ENCODE results near the gene ZFR.
"Not testable (repeated sequence)": the region's sequence is repeated elsewhere in the genome, so short reads cannot be mapped to it uniquely, and the experiment has no call there.

DNA sequence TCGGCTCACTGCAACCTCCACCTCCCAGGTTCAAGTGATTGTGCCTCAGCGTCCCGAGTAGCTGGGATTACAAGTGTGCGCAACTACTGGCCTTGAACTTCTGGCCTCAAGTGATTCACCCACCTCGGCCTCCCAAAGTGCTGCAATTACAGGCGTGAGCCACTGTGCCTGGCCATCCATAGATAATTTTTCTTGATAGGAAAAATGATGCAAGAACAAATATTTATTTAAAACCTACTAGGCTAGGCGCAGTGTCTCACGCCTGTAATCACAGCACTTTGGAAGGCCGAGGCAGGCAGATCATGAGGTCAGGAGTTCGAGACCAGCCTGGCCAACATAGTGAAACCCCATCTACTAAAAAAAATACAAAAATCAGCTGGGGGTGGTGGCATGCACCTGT, 45.8 kb downstream of the ZFR start:
- not testable (repeated sequence) for TF ChIP-seq EZH2 (IDR thresholded peaks at IDR 0.05)
- TF ChIP-seq, protein P1, sequence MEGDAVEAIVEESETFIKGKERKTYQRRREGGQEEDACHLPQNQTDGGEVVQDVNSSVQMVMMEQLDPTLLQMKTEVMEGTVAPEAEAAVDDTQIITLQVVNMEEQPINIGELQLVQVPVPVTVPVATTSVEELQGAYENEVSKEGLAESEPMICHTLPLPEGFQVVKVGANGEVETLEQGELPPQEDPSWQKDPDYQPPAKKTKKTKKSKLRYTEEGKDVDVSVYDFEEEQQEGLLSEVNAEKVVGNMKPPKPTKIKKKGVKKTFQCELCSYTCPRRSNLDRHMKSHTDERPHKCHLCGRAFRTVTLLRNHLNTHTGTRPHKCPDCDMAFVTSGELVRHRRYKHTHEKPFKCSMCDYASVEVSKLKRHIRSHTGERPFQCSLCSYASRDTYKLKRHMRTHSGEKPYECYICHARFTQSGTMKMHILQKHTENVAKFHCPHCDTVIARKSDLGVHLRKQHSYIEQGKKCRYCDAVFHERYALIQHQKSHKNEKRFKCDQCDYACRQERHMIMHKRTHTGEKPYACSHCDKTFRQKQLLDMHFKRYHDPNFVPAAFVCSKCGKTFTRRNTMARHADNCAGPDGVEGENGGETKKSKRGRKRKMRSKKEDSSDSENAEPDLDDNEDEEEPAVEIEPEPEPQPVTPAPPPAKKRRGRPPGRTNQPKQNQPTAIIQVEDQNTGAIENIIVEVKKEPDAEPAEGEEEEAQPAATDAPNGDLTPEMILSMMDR (IDR thresholded peaks at IDR 0.05) = not testable (repeated sequence)

Measured in neural progenitor cell (in vitro differentiated cells).